Measurements from ENCODE around the gene TACC3. TPM values are rescaled to one million over a fixed set of nuclear protein-coding genes. Genes with fewer than 3 reads are reported as not detected.

The TACC3 gene
- total RNA-seq, 1 donor from 2014 or later = 142 TPM

DNA sequence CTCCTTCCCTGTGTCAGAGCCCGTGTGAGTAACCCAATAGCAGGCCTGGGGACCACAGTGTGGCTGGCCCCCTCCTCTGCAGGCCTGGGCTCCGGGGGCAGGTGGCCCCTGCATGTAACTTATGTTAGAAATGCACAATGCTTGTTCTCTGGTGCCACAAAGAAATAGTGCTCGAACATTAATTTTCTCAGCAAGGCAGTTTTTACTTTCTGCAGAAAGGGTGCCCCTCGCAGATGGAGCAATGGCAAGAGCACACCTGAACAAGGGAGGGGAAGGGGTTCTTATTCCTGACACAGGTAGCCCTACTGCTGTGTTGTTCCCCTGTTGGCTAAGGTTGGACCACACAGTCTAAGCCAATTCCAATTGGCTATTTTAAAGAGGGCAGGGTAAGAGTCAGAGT is 17.1 kb downstream of the TACC3 start:
- Mint-ChIP-seq H3K36me3 (ENCODE audit: low read depth) (peaks cover 72% of the 10 kb centered on the region), H3K4me1 (no peaks in the 10 kb centered on the region), H3K27me3 (no peaks in the 10 kb centered on the region), H3K27ac (no peak overlapping the region), H3K9me3 (peaks cover 4% of the 10 kb centered on the region), H3K4me3 (no peak overlapping the region)
- intact Hi-C loops (cut with micrococcal nuclease) = no loop called here
- no peak for DNase-seq

DNA sequence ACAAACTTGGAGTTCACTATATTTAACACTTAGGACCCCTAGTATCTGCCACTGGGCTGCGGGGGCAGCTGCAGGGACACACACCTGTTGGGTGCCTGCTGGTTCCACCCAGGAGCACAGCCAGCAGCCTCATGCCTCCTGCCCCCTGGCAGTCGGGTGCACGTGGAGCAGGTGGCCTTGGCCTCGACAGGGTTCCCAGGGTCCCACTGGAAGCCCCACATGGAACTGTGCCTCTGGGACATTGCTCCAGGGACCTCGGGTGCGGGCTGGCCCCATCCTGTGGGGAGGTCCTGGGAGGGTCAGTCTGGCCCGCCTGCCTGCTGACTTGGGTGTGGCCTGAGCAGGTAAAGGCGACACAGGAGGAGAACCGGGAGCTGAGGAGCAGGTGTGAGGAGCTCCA is 18.0 kb downstream of the TACC3 start:
- Mint-ChIP-seq H3K36me3 (ENCODE audit: low read depth) (peaks cover 73% of the 10 kb centered on the region), H3K9me3 (peaks cover 4% of the 10 kb centered on the region), H3K27ac (no peak overlapping the region), H3K4me1 (no peaks in the 10 kb centered on the region), H3K27me3 (no peaks in the 10 kb centered on the region), H3K4me3 (no peak overlapping the region)
- intact Hi-C loops (cut with micrococcal nuclease) = no loop called here
- no peak for DNase-seq

DNA sequence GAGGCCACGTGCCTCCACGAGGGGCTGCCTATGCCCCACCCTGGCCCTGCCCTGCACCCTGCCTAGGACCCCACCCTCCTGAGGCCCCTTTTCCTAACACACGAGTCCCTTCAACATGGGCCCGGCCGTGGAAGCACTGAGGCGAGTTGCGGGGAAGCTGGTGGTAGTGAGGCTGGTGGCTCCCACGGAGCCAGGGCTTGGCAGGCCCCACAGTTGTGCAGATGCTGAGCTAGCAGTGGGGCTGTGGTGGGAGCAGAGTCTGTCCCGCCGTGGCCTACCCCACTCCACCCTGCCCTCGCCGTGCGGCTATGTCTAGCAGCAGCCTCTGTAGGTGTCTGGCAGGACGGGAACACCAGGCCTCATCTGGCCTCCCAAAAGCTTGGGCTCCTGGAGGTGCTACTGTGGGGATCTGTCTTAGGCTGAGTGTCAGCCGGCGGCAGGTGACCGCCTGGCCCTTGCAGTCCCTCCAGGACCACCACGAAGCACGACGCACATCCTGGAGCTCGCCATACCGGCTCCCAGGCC is 18.8 kb downstream of the TACC3 start:
- intact Hi-C loops (cut with micrococcal nuclease) = no loop called here
- peaks cover 4% of the 10 kb centered on the region for H3K9me3 Mint-ChIP-seq
- H3K36me3 Mint-ChIP-seq (ENCODE audit: low read depth) = peaks cover 70% of the 10 kb centered on the region
- no peak overlapping the region for H3K27ac Mint-ChIP-seq
- H3K4me1 Mint-ChIP-seq = no peaks in the 10 kb centered on the region
- H3K4me3 Mint-ChIP-seq = no peak overlapping the region
- H3K27me3 Mint-ChIP-seq = no peaks in the 10 kb centered on the region
- no peak for DNase-seq

- H3K9me3 Mint-ChIP-seq = peaks cover 4% of the 10 kb centered on the region
- DNase-seq = no peak
- no peaks in the 10 kb centered on the region for H3K4me1 Mint-ChIP-seq
- H3K4me3 Mint-ChIP-seq = no peak overlapping the region
- H3K36me3 Mint-ChIP-seq (ENCODE audit: low read depth) = peaks cover 64% of the 10 kb centered on the region
- intact Hi-C loops (cut with micrococcal nuclease) = no loop called here
- no peak overlapping the region for H3K27ac Mint-ChIP-seq
- no peaks in the 10 kb centered on the region for H3K27me3 Mint-ChIP-seq
These were observed 19.9 kb downstream of the TACC3 start for GRCh38 chr4:1741208-1741607.

GRCh38 chr4:1743551-1743950 is 22.2 kb downstream of the TACC3 start:
- H3K4me3 Mint-ChIP-seq = no peak overlapping the region
- peaks cover 3% of the 10 kb centered on the region for H3K9me3 Mint-ChIP-seq
- DNase-seq = no peak
- intact Hi-C loops (cut with micrococcal nuclease) = no loop called here
- H3K4me1 Mint-ChIP-seq = no peaks in the 10 kb centered on the region
- peaks cover 42% of the 10 kb centered on the region for H3K36me3 Mint-ChIP-seq (ENCODE audit: low read depth)
- no peak overlapping the region for H3K27ac Mint-ChIP-seq
- H3K27me3 Mint-ChIP-seq = no peaks in the 10 kb centered on the region

- no peaks in the 10 kb centered on the region for H3K4me1 Mint-ChIP-seq
- intact Hi-C loops (cut with micrococcal nuclease) = no loop called here
- DNase-seq = no peak
- H3K27me3 Mint-ChIP-seq = no peaks in the 10 kb centered on the region
- H3K4me3 Mint-ChIP-seq = no peak overlapping the region
- H3K36me3 Mint-ChIP-seq (ENCODE audit: low read depth) = peaks cover 37% of the 10 kb centered on the region
- H3K27ac Mint-ChIP-seq = no peak overlapping the region
- no peaks in the 10 kb centered on the region for H3K9me3 Mint-ChIP-seq
These were observed 22.7 kb downstream of the TACC3 start for GRCh38 chr4:1743975-1744374.

DNA sequence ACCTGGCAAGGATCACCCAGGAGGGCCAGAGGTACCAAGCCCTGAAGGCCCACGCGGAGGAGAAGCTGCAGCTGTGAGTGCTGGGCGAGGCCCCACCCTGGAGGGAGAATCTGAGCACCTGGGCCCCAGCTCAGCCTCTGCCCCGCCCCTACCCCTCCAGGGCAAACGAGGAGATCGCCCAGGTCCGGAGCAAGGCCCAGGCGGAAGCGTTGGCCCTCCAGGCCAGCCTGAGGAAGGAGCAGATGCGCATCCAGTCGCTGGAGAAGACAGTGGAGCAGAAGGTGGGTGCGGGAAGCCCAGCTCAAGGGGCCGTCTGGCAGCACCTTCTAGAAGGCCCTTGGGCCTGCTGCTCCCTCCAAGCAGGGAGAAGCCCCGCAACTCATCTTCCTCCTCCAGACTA is 23.2 kb downstream of the TACC3 start:
- no peak for DNase-seq
- no peaks in the 10 kb centered on the region for H3K27me3 Mint-ChIP-seq
- peaks cover 33% of the 10 kb centered on the region for H3K36me3 Mint-ChIP-seq (ENCODE audit: low read depth)
- H3K9me3 Mint-ChIP-seq = no peaks in the 10 kb centered on the region
- no peak overlapping the region for H3K27ac Mint-ChIP-seq
- no peak overlapping the region for H3K4me3 Mint-ChIP-seq
- intact Hi-C loops (cut with micrococcal nuclease) = no loop called here
- H3K4me1 Mint-ChIP-seq = no peaks in the 10 kb centered on the region

GRCh38 chr4:1745165-1745564 is 23.8 kb downstream of the TACC3 start:
- H3K4me3 Mint-ChIP-seq = no peak overlapping the region
- intact Hi-C loops (cut with micrococcal nuclease) = loop anchor here (5.0 kb wide), 2 partner anchors 152 to 167 kb away; no protein-coding TSS in a partner anchor
- no peaks in the 10 kb centered on the region for H3K27me3 Mint-ChIP-seq
- H3K27ac Mint-ChIP-seq = no peak overlapping the region
- no peaks in the 10 kb centered on the region for H3K9me3 Mint-ChIP-seq
- no peaks in the 10 kb centered on the region for H3K4me1 Mint-ChIP-seq
- H3K36me3 Mint-ChIP-seq (ENCODE audit: low read depth) = peaks cover 30% of the 10 kb centered on the region
- DNase-seq = no peak

GRCh38 chr4:1745697-1746096 is 24.4 kb downstream of the TACC3 start:
- H3K4me3 Mint-ChIP-seq = no peak overlapping the region
- DNase-seq = no peak
- H3K27ac Mint-ChIP-seq = no peak overlapping the region
- H3K27me3 Mint-ChIP-seq = no peaks in the 10 kb centered on the region
- intact Hi-C loops (cut with micrococcal nuclease) = loop anchor here (5.0 kb wide), 2 partner anchors 152 to 167 kb away; no protein-coding TSS in a partner anchor
- H3K4me1 Mint-ChIP-seq = no peaks in the 10 kb centered on the region
- H3K36me3 Mint-ChIP-seq (ENCODE audit: low read depth) = peaks cover 25% of the 10 kb centered on the region
- H3K9me3 Mint-ChIP-seq = no peaks in the 10 kb centered on the region

- intact Hi-C loops (cut with micrococcal nuclease) = loop anchor here (5.0 kb wide), 2 partner anchors 151 to 166 kb away; no protein-coding TSS in a partner anchor
- Mint-ChIP-seq H3K9me3 (no peaks in the 10 kb centered on the region), H3K36me3 (ENCODE audit: low read depth) (peaks cover 21% of the 10 kb centered on the region), H3K27me3 (no peaks in the 10 kb centered on the region), H3K27ac (no peak overlapping the region), H3K4me1 (no peaks in the 10 kb centered on the region), H3K4me3 (no peak overlapping the region)
- DNase-seq = peak; percentile 94
These were observed 25.0 kb downstream of the TACC3 start for GRCh38 chr4:1746265-1746691.

DNA sequence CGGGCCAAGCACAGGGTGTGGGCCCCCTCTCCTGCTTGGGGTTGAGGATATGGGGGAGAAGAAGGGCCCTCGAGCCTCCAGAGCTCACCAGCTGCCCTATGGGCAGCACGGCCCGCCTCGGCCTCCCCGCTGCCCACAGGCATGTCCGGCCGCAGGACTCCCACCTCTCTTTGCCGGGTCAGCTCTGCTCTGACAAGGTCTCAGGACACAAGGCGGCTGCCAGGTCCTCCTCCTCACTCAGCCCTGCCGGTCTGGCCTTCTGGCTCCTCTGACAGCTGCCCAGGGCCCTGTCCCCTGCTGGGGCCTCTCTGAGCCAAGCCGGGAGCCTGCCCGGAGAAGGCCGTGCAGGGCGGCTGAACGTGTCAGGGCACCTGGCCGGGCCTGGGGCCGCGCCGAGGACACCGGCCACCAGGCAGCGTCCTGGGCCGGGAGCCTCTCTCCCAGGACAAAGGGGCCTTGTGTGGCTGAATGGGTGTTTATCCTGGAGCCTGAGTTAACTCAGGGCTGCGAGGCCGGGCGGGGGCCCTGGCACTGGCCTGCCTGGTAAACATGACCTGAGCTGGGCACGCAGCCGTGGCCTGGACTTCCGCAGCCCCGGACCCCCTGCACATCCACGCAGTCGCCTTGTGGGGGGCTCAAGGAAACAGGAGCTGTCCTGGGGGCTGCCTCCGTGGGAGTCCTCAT is 25.7 kb downstream of the TACC3 start:
- intact Hi-C loops (cut with micrococcal nuclease) = loop anchor here (5.0 kb wide), 2 partner anchors 150 to 165 kb away; no protein-coding TSS in a partner anchor
- Mint-ChIP-seq H3K27ac (no peak overlapping the region), H3K4me3 (no peak overlapping the region), H3K27me3 (no peaks in the 10 kb centered on the region), H3K36me3 (ENCODE audit: low read depth) (peaks cover 16% of the 10 kb centered on the region), H3K9me3 (no peaks in the 10 kb centered on the region), H3K4me1 (no peaks in the 10 kb centered on the region)
- DNase-seq = no peak

GRCh38 chr4:1747603-1747967 is 26.3 kb downstream of the TACC3 start:
- intact Hi-C loops (cut with micrococcal nuclease) = loop anchor here (5.0 kb wide), 2 partner anchors 150 to 165 kb away; no protein-coding TSS in a partner anchor
- no peaks in the 10 kb centered on the region for H3K9me3 Mint-ChIP-seq
- no peak for DNase-seq
- peaks cover 12% of the 10 kb centered on the region for H3K36me3 Mint-ChIP-seq (ENCODE audit: low read depth)
- peaks cover 3% of the 10 kb centered on the region for H3K4me1 Mint-ChIP-seq
- H3K4me3 Mint-ChIP-seq = no peak overlapping the region
- no peak overlapping the region for H3K27ac Mint-ChIP-seq
- no peaks in the 10 kb centered on the region for H3K27me3 Mint-ChIP-seq

DNA sequence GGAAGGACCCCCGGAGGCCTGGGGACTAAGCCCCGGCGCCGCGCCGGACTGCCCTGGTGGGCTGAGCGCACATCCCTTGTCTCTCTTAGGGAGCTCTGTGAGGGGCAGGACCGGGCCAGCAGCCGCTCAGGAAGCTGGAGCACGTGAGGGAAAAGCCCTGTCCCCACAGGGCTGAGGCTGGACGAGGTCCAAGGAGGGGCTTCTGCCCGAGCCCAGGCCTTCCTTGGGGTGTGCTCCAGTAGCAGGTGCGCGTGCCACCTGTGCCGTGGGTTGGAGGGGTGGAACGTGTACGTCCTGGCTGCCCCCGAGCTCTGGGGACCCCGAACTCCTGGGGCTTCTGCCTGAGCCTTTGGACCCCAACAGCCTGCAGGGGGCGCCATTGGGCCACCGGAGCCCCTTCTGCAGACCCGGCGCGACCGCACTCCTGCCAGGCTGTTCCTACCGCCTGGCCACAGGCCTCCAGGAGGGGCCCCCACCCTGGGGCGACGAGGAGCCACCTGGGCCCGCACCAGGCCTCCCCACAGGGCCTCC is 27.2 kb downstream of the TACC3 start:
- H3K36me3 Mint-ChIP-seq (ENCODE audit: low read depth) = peaks cover 10% of the 10 kb centered on the region
- intact Hi-C loops (cut with micrococcal nuclease) = loop anchor here (1.0 to 5.0 kb wide), 4 partner anchors 62 to 438 kb away; no protein-coding TSS in a partner anchor

DNA sequence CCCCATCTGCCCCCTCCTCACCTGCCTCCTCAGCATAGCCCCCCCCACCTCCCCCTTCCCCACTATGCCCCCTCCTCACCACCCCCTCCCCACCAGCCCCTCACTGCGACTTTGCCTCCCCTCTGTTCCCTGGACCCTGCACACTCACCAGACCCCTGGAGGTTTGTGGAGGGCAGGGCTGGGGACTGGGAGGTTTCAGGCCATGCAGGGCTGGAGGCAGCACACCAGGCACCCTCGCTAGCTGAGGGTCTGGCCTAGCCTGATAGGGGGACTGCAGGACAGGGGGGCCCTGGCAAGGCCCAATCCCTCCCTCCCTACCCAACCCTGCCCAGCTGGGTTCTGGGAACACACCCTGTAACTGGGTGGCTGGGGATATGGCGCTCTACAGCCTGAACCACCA is 28.0 kb downstream of the TACC3 start:
- no peaks in the 10 kb centered on the region for H3K9me3 Mint-ChIP-seq
- intact Hi-C loops (cut with micrococcal nuclease) = loop anchor here (2.0 to 5.0 kb wide), 3 partner anchors 148 to 437 kb away; no protein-coding TSS in a partner anchor
- H3K4me1 Mint-ChIP-seq = peaks cover 3% of the 10 kb centered on the region
- DNase-seq = no peak
- no peak overlapping the region for H3K27ac Mint-ChIP-seq
- H3K36me3 Mint-ChIP-seq (ENCODE audit: low read depth) = peaks cover 6% of the 10 kb centered on the region
- H3K27me3 Mint-ChIP-seq = no peaks in the 10 kb centered on the region
- no peak overlapping the region for H3K4me3 Mint-ChIP-seq

More for the DNA sequence above, 27.2 kb downstream of the TACC3 start:
- Mint-ChIP-seq H3K27me3 (no peaks in the 10 kb centered on the region), H3K27ac (no peak overlapping the region), H3K4me1 (peaks cover 3% of the 10 kb centered on the region), H3K4me3 (no peak overlapping the region), H3K9me3 (no peaks in the 10 kb centered on the region)
- DNase-seq = peak; percentile 95

All from activated CD4-positive, alpha-beta T cell treated with anti-CD3 and anti-CD28 coated beads, Interleukin-2, amount 10 ng/mL, durations not matched to agents 24 days and 14 days (primary cell).